ENCODE data around the gene NOX3.
"Not testable (repeated sequence)": the region's sequence is repeated elsewhere in the genome, so short reads cannot be mapped to it uniquely, and the experiment has no call there.

The NOX3 gene

GRCh38 chr6:155455766-155456165 is at the start of gene NOX3:
TSS of gene NOX3 (minus strand) at chr6:155455839. CDS start at chr6:155455800, 39 bp downstream.
- peak; percentile 12 for DNase-seq (ENCODE audit: low read depth, low spot score)

- no peak for DNase-seq (ENCODE audit: low read depth, low spot score)
These were observed 49.4 kb upstream of the NOX3 start for GRCh38 chr6:155504848-155505607.

- no peak for DNase-seq (ENCODE audit: low read depth, low spot score)
These were observed 46.8 kb upstream of the NOX3 start for GRCh38 chr6:155502393-155502792.

- no peak for DNase-seq (ENCODE audit: low read depth, low spot score)
These were observed 43.9 kb upstream of the NOX3 start for GRCh38 chr6:155499574-155499973.

GRCh38 chr6:155498370-155498769 is 42.7 kb upstream of the NOX3 start:
- DNase-seq (ENCODE audit: low read depth, low spot score) = no peak

GRCh38 chr6:155497273-155497672 is 41.6 kb upstream of the NOX3 start:
- DNase-seq (ENCODE audit: low read depth, low spot score) = no peak

- DNase-seq (ENCODE audit: low read depth, low spot score) = peak; percentile 47
These were observed 39.6 kb upstream of the NOX3 start for GRCh38 chr6:155495011-155495768.

GRCh38 chr6:155493694-155494143 is 38.1 kb upstream of the NOX3 start:
- DNase-seq (ENCODE audit: low read depth, low spot score) = peak; percentile 12

- no peak for DNase-seq (ENCODE audit: low read depth, low spot score)
These were observed 37.5 kb upstream of the NOX3 start for GRCh38 chr6:155493026-155493693.

- no peak for DNase-seq (ENCODE audit: low read depth, low spot score)
These were observed 36.6 kb upstream of the NOX3 start for GRCh38 chr6:155492061-155492735.

- no peak for DNase-seq (ENCODE audit: low read depth, low spot score)
These were observed 35.8 kb upstream of the NOX3 start for GRCh38 chr6:155491421-155491820.

- DNase-seq (ENCODE audit: low read depth, low spot score) = not testable (repeated sequence)
These were observed 32.6 kb upstream of the NOX3 start for GRCh38 chr6:155488197-155488596.

GRCh38 chr6:155487371-155488130 is 31.9 kb upstream of the NOX3 start:
- DNase-seq (ENCODE audit: low read depth, low spot score) = no peak

GRCh38 chr6:155486721-155487294 is 31.2 kb upstream of the NOX3 start:
- no peak for DNase-seq (ENCODE audit: low read depth, low spot score)

- no peak for DNase-seq (ENCODE audit: low read depth, low spot score)
These were observed 30.1 kb upstream of the NOX3 start for GRCh38 chr6:155485756-155486155.

GRCh38 chr6:155483858-155484257 is 28.2 kb upstream of the NOX3 start:
- DNase-seq (ENCODE audit: low read depth, low spot score) = no peak

GRCh38 chr6:155481215-155481614 is 25.6 kb upstream of the NOX3 start:
- DNase-seq (ENCODE audit: low read depth, low spot score) = no peak

GRCh38 chr6:155473741-155474140 is 18.1 kb upstream of the NOX3 start:
- no peak for DNase-seq (ENCODE audit: low read depth, low spot score)

- DNase-seq (ENCODE audit: low read depth, low spot score) = no peak
These were observed 17.2 kb upstream of the NOX3 start for GRCh38 chr6:155472886-155473285.

- not testable (repeated sequence) for DNase-seq (ENCODE audit: low read depth, low spot score)
These were observed 15.5 kb upstream of the NOX3 start for GRCh38 chr6:155470979-155471616.
